Tibial artery (tissue), 4 donors: Measurements from ENCODE around the gene FOXD2.

Source experiments
- DNase-seq, 2 donors: peaks; one replicate each; pipeline ENCODE4 v3.0.0-alpha.2; 2019
- H3K27ac ChIP-seq, 2 donors: fragments of 200-600 bp; sonication (generic) in 1 of 2; 1 replicate in 1 of 2; 2 replicates in 1 of 2; pipeline ENCODE4 v1.5.1; 2018 to 2019; ENCODE audit warnings: mild to moderate bottlenecking in 1 of 2
- H3K27me3 ChIP-seq, 2 donors: fragments of 200-600 bp; sonication (generic) in 1 of 2; one replicate each; pipeline versions ENCODE4 v1.5.1 to v1.6.0; 2016 to 2019
- H3K36me3 ChIP-seq, 3 donors: fragments of 200-600 bp; sonication (generic) in 2 of 3; one replicate each; pipeline ENCODE4 v1.5.1; 2016 to 2019; ENCODE audit warnings: mild to moderate bottlenecking in 2 of 3
- H3K4me1 ChIP-seq, 4 donors: fragments of 200-600 bp; sonication (generic) in 2 of 4; 1 replicate in 3 of 4; 2 replicates in 1 of 4; pipeline ENCODE4 v1.5.1; 2016 to 2019
- H3K4me3 ChIP-seq, 2 donors: fragments of 200-600 bp; sonication (generic) in 1 of 2; 1 replicate in 1 of 2; 2 replicates in 1 of 2; pipeline ENCODE4 v1.5.1; 2018 to 2019; ENCODE audit warnings: mild to moderate bottlenecking in 2 of 2
- H3K9me3 ChIP-seq, 3 donors: fragments of 200-600 bp; sonication (generic) in 1 of 3; one replicate each; pipeline ENCODE4 v1.5.1; 2016 to 2019
- intact Hi-C: fragments of 100-400 bp; cut with DNase I; formaldehyde crosslinking; loops from one replicate; pipeline ENCODE4 v1.15.0; 2023; ENCODE audit warnings: low total_unique reads
- TF ChIP-seq, protein P1 (sequence below), 2 experiments: fragments of 200-600 bp in 1 of 2; fragments of 450-650 bp in 1 of 2; IDR thresholded peaks; one replicate each; pipeline ENCODE4 v1.5.1; 2017 to 2019; ENCODE audit warnings: antibody characterized with exemption in 2 of 2, mild to moderate bottlenecking in 1 of 2, moderate library complexity in 1 of 2

The FOXD2 gene

GRCh38 chr1:47402591-47402990 lies 35.3 kb upstream of the FOXD2 start:
- Histone ChIP-seq H3K4me3 (no peak overlapping the region), H3K9me3 (no peaks in the 10 kb centered on the region), H3K4me1 (no peaks in the 10 kb centered on the region), H3K27me3 (peaks cover 0 to 23% of the 10 kb centered on the region in 2 donors), H3K36me3 (no peaks in the 10 kb centered on the region), H3K27ac (no peak overlapping the region)
- DNase-seq, result no peak
- TF ChIP-seq, protein P1, sequence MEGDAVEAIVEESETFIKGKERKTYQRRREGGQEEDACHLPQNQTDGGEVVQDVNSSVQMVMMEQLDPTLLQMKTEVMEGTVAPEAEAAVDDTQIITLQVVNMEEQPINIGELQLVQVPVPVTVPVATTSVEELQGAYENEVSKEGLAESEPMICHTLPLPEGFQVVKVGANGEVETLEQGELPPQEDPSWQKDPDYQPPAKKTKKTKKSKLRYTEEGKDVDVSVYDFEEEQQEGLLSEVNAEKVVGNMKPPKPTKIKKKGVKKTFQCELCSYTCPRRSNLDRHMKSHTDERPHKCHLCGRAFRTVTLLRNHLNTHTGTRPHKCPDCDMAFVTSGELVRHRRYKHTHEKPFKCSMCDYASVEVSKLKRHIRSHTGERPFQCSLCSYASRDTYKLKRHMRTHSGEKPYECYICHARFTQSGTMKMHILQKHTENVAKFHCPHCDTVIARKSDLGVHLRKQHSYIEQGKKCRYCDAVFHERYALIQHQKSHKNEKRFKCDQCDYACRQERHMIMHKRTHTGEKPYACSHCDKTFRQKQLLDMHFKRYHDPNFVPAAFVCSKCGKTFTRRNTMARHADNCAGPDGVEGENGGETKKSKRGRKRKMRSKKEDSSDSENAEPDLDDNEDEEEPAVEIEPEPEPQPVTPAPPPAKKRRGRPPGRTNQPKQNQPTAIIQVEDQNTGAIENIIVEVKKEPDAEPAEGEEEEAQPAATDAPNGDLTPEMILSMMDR (IDR thresholded peaks at IDR 0.05), result no peak
- intact Hi-C loops, result no loop called here

- H3K27ac ChIP-seq, result no peak overlapping the region
- H3K4me1 ChIP-seq, result no peaks in the 10 kb centered on the region
- H3K36me3 ChIP-seq, result no peaks in the 10 kb centered on the region
- TF ChIP-seq, protein P1 (IDR thresholded peaks at IDR 0.05), result no peak
- intact Hi-C loops, result no loop called here
- no peaks in the 10 kb centered on the region for H3K9me3 ChIP-seq
- no peak for DNase-seq
- H3K27me3 ChIP-seq, result peaks cover 0 to 21% of the 10 kb centered on the region in 2 donors
- no peak overlapping the region for H3K4me3 ChIP-seq
Measured at GRCh38 chr1:47403321-47403910, 34.4 kb upstream of the FOXD2 start.

- Histone ChIP-seq H3K4me3 (no peak overlapping the region), H3K4me1 (no peaks in the 10 kb centered on the region), H3K27me3 (peaks cover 0 to 10% of the 10 kb centered on the region in 2 donors), H3K27ac (no peak overlapping the region), H3K36me3 (no peaks in the 10 kb centered on the region), H3K9me3 (no peaks in the 10 kb centered on the region)
- TF ChIP-seq, protein P1 (IDR thresholded peaks at IDR 0.05), result no peak
- intact Hi-C loops, result no loop called here
- no peak for DNase-seq
Measured at GRCh38 chr1:47405697-47406096, 32.1 kb upstream of the FOXD2 start.

- no peak overlapping the region for H3K27ac ChIP-seq
- DNase-seq, result no peak
- no peak overlapping the region for H3K4me3 ChIP-seq
- H3K36me3 ChIP-seq, result no peaks in the 10 kb centered on the region
- TF ChIP-seq, protein P1 (IDR thresholded peaks at IDR 0.05), result no peak
- intact Hi-C loops, result no loop called here
- H3K9me3 ChIP-seq, result no peaks in the 10 kb centered on the region
- H3K4me1 ChIP-seq, result no peaks in the 10 kb centered on the region
- H3K27me3 ChIP-seq, result peaks cover 0 to 10% of the 10 kb centered on the region in 2 donors
Measured at GRCh38 chr1:47406966-47407365, 30.9 kb upstream of the FOXD2 start.

GRCh38 chr1:47407481-47407880 lies 30.4 kb upstream of the FOXD2 start:
- no peaks in the 10 kb centered on the region for H3K9me3 ChIP-seq
- peaks cover 0 to 7% of the 10 kb centered on the region in 2 donors for H3K27me3 ChIP-seq
- H3K4me3 ChIP-seq, result no peak overlapping the region
- H3K36me3 ChIP-seq, result no peaks in the 10 kb centered on the region
- TF ChIP-seq, protein P1 (IDR thresholded peaks at IDR 0.05), result no peak
- no peak for DNase-seq
- no peak overlapping the region for H3K27ac ChIP-seq
- no peaks in the 10 kb centered on the region for H3K4me1 ChIP-seq
- intact Hi-C loops, result no loop called here
